ENCODE measurements around the gene IFIT2.

DNA sequence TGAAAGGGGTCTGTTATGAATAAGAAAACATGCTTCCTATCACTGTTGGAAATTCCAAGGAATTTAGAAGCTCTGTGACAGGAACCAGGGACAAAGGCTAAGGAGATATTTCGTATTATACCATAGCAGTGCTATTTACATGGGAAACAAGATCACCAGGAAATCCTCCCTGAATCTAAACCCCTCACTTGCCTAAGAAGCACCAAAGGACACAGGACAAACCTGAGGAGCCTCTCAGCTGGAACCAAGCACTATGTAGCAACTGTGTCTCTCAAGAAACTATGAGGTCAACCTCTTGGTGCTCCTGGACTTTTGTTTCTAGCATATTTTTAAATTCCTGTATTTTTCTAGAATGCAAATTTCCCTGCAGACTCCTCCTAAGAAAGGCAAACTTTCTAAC is 55.2 kb downstream of the IFIT2 start:
- TF ChIP-seq, protein P1, sequence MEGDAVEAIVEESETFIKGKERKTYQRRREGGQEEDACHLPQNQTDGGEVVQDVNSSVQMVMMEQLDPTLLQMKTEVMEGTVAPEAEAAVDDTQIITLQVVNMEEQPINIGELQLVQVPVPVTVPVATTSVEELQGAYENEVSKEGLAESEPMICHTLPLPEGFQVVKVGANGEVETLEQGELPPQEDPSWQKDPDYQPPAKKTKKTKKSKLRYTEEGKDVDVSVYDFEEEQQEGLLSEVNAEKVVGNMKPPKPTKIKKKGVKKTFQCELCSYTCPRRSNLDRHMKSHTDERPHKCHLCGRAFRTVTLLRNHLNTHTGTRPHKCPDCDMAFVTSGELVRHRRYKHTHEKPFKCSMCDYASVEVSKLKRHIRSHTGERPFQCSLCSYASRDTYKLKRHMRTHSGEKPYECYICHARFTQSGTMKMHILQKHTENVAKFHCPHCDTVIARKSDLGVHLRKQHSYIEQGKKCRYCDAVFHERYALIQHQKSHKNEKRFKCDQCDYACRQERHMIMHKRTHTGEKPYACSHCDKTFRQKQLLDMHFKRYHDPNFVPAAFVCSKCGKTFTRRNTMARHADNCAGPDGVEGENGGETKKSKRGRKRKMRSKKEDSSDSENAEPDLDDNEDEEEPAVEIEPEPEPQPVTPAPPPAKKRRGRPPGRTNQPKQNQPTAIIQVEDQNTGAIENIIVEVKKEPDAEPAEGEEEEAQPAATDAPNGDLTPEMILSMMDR (IDR thresholded peaks at IDR 0.05): no peak
- TF ChIP-seq POLR2A (IDR thresholded peaks at IDR 0.05): no peak
